GM18951 (cell line): ENCODE results near the gene MUSTN1.

Experiments
- POLR2A ChIP-seq: IDR thresholded peaks from 4 replicates; pipeline ENCODE4 v1.6.1; 2011; ENCODE audit warnings: mild to moderate bottlenecking; ENCODE audit not compliant: insufficient read length, insufficient read depth; ENCODE audit errors: extremely low read depth
- in situ Hi-C: fragments of 300-500 bp; cut with MboI; formaldehyde crosslinking; loops from one replicate; pipeline ENCODE4 v1.12.0; 2022; ENCODE audit warnings: low sequenced_read_pairs, mixed read lengths, inconsistent platforms; ENCODE audit not compliant: unreplicated experiment

Gene MUSTN1

DNA sequence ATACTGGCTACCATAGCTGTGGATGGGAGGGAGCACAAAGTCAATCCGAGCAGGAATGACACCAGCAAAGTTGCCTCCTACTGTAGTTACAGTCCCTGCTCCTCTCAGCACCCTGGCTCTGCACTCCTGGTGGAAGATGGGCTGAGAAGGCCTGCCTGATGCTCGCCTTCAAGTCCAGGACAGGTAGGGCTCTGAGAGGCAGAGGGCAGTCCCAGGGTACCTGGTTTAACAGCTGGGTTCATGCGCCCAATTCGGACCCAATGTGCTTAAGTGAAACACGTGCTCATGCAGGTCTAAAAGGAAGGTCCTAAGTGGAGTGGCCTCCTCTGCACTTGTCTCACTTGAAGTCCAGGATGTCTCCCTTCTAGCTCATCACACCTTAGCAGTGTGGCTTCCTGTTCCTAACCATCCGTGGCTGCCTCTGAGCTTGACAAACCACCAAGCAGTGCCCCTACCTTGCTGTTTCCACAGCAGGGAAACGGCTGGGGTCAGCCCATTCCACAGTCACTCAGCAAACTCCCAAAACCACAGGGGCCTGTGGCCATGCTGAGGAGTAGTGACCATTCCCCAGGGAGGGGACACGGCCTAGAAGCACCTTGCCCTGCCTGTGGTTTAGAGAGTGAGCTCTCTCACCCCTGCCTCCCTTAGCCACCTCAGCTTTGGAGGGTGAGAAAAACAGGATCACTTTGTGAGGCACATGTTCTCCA, 3.9 kb upstream of the MUSTN1 start:
- in situ Hi-C loops = no loop called here
- TF ChIP-seq POLR2A = no peak

DNA sequence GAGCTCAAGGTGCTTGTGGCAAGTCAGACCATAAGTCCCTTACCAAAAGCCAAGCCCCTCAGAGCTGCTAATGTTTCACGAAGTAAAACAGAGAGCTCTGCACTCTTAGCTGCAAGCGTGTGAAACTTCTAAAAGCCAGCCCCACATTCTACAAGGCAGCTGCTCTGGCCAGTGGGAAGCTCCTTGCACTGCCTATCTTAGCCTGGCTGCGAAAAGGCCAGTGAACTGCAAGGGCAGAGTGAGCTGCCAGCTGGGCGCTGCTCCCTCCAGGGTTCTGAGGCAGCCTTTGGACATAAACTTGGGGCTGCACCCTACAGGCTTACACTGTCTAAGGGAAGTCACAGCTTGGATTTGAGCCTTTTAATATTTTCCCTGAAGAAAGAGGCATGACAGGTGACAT, 2.2 kb upstream of the MUSTN1 start:
- in situ Hi-C loops = no loop called here
- TF ChIP-seq POLR2A = no peak

DNA sequence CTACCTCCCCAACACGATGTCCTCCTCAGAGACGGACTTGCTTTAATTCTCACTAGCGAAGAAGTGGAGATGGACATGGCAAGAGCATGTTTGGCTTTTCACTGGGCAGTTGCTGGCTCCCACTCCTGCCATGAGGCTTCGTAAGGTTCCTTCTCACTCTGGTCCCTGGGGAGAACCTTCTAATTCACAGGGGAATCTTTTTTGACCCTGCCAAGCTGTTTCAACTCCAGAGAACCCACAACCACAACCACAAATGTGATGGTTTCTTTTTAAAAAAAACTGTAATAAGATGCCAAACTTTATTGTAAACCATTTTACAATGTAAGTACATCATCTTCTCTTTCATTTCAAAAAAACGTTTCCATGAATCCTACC, 1.6 kb upstream of the MUSTN1 start:
- no peak for TF ChIP-seq POLR2A
- in situ Hi-C loops = no loop called here

DNA sequence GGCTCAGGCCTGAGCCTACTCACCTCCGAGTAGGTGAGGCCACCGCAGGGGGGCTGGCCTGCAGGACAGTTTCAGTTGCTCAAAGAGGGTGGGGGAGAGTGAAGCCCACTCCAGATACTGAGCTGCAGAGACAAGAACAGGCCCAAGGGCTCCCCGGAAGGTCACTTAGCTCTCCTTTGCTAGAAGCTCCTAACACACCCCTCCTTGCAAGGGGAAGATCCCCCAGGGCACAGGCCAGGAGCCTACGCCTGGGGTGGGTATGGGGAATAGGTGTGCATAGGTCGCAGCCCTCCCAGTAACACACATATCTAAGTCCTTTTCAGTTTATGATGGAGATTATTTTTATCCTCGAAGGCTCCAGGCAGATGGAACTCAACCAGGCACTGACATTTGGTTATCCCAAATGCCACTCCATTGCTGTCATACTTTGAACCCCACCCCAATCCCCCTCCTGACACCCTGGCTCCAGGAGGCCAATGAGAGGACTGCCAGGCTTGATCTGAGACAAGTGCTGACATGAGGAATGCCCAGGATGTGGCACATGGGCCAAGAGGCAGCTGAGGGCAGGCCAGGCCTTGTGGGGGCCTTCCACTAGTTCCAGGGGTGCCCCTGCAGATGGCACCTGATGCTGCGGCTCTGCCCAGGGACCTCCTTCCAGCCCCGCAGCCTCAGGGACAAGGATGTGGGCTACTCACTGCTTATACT, 1.1 kb upstream of the MUSTN1 start:
- in situ Hi-C loops = no loop called here

DNA sequence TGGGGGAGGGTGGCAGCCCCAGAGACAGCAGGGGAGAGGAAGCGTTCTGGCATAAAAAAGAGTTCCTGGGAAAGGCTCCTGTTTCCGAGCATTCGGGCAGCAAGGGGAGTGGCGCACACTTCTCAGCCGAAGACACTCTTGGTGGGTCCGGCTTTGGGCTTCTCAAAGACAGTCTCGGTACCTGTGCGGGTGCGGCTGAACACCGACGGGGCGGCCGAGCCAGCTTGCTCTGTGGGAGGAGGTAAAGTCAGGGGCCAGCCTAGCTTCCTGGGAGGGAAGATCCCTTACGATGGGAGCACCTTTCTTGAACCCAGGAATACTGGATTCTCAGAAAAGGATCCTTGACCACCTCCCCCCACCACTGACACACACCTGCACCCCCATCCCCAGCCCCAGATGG, 1.6 kb downstream of the MUSTN1 start:
- no peak for TF ChIP-seq POLR2A
- in situ Hi-C loops = no loop called here

More for the DNA sequence above, 1.1 kb upstream of the MUSTN1 start:
- no peak for TF ChIP-seq POLR2A

DNA sequence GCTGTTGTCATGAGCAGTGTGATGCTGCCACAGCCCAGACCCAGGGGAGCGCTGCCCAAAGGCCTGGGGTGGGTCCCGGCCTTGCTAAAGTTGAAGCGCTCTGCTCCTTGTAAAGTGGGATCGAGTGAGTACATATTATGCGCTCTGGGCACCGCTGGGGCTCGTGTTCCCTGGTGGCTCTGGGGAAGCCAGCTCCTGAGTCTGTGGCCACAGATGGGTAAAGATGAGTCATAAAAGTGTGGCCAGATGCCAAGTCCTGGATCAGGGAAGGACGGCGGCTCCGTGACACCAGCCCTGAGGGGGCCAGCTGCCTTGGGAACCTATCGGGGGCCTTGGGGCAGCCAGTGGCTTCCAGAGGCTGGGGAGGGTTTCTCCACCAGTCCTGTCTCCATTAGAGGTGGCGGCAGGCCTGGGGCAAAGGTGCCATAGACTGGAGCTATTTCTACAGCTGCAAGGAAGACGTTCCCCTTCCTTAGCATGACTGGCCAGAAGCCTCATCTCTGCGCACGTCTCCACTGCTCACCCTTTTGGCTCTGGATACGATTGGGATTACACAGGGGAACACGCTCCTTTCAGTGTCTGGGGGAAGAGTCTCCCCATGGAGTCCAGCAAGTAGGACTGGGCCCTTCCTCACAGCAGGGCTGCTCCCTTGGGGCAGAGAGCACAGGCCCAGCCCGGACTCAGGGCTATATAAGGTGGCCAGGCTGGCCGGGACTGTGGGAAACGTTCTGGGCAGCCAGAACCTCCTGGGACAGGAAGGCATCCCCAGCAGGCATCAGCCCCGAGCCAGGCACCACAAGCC, 3.1 kb downstream of the MUSTN1 start:
- TF ChIP-seq POLR2A = no peak
- in situ Hi-C loops = no loop called here

DNA sequence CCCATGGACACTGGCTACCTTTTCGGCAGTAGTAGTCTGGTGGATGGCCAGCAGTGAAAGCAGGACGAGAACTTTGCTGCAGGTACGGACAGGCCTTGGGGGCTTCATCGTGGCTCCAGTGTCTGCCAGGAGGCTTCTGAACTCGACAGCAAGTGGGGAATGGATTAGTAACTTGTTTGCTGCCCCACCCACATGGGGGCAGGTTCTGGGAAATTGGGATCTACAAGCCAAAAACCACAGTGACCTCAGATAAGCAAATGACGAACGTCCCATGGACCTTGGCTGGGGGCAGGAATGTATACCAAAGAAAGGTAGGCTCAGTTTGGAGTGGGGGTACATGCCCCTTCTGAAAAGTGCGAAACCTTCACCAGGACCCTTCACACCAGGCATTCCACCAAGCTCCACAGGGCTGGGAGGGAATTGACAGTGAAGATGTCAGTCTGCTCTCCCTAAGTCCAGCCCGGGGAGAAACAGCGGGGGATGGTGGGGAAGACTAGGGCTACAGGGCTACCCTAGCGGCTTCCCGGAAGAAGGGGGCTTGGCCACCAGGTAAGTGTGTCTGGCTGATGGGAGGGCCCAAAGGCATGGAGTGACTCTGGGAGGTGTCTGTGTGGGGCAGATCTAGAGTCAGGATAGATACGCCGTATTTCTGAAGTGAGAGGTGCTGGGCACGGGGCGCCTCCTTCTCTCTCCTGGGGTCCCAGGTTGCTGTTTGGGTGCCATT, 4.1 kb downstream of the MUSTN1 start, which contains the start of gene ITIH4:
Gene ITIH4, minus strand, starts transcription at position 138 of the 724 bp plus-strand sequence. Its CDS starts 30 bp downstream, at position 108.
- in situ Hi-C loops = no loop called here
- no peak for TF ChIP-seq POLR2A

DNA sequence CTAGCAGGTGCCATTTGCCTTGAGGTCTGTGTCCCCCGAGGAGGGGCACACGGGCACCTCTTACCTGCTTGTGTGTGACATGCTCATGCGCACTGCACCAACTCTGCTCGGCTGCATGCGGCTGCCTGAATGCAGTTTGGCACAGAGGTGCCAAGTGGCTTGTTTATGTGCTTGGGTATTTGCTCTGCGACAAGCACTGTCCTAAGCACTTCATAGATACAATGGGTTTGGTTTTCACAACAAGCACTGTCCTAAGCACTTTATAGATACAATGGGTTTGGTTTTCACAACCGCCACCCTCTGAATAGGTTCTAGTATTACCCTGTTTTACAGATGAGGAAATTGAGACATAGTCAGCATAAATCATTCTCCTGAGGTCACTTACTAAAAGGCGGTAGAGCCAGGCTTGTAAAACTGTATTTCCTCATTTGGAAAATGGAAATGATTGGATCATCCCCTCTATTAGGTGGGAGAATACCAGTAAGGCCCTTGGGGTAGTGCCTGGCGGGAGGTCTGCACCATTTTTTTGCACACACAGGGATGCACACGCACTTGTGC, 4.8 kb downstream of the MUSTN1 start:
- in situ Hi-C loops = no loop called here

DNA sequence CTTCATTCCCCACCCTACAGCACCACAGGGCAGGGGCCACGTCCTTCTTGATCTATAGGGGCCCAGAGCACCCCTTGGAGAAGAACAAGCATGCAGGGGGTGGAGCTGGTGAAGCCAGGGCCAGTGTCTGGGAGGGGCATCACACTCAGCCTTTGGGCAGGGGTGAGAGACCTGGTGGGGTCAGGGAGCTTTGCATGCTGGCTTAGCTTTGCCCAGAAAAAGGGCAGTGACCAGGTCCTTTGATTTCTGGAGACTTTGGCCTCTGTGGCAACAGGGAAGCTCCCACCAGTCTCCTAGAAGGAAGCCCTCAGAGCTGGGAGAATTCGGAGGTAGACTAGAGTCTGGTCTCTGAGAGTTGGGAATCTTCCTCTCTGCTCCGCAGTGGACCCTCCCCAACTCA, 5.3 kb downstream of the MUSTN1 start:
- no peak for TF ChIP-seq POLR2A
- in situ Hi-C loops = no loop called here

More for the DNA sequence above, 4.8 kb downstream of the MUSTN1 start:
- TF ChIP-seq POLR2A = no peak

DNA sequence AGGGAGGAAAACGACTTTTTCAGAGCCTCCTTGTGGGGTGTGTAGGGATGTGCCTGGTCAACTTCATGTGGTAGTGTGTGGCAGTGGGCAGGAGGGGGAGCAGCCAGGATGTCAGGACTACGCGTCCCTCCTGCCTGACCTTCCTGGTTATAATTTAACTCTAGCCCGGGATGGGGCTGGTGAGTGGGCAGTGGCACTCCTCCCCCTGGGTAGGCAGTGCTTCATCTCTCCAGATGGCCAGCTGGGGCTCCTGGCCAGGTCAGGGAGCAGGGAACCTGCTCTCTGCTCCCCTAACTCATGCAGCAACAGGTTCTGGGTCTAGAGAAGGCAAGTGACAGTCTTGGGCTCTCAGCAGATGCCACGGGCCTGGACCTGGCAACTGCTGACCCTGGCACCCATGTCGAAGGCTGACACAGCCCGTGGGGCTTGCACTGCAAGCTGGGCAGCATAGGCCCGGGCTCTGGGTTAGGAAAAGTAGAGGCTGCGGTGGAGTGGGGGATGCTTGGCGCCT, 6.9 kb downstream of the MUSTN1 start:
- TF ChIP-seq POLR2A = no peak
- in situ Hi-C loops = no loop called here

DNA sequence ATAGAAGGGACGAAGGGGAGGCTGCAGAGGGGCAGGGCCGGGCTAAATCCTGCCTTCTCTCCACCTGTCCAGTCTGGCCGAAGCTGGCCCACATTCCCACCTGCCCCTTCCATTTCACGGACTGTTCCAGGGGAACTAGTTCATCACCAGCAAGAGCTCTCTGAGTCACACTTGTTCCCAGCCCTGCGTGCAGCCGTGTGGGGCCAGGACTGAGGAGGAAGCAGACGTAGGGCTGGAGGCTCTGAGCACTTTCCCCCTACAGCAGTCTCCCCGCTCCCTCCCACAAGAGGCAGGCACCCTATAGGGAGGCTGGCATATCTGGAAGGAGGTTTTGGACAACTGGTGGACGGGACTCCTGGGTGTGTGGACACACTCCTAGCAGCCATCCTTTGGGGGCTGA, 7.4 kb downstream of the MUSTN1 start:
- no peak for TF ChIP-seq POLR2A
- in situ Hi-C loops = no loop called here

DNA sequence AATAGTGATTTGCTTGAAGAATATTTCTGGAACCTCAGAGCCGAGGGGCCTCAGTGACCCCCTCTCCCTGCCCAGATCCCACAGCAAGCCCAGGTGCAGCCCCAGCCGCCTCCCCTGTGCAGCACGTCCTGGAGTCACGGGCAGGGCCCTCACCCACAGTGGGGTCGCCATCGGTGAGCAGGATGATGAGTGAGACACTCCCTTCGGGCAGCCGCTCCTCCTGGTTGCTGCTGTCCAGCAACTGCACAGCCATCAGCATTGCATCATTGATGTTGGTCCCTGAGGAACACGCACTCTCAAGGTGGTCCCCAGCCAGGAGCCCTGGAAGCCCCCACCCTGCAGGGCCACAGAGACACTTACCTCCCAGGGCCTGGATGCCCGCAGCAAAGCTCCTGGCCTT, 10.8 kb downstream of the MUSTN1 start:
- no peak for TF ChIP-seq POLR2A
- in situ Hi-C loops = no loop called here
